ENCODE data around the gene CEP350. TPM values are rescaled to one million over a fixed set of nuclear protein-coding genes. Genes with fewer than 3 reads are reported as not detected.

CEP350 gene
- total RNA-seq, 2 donors from 2014 or later: 32.2 to 42.2 TPM

DNA sequence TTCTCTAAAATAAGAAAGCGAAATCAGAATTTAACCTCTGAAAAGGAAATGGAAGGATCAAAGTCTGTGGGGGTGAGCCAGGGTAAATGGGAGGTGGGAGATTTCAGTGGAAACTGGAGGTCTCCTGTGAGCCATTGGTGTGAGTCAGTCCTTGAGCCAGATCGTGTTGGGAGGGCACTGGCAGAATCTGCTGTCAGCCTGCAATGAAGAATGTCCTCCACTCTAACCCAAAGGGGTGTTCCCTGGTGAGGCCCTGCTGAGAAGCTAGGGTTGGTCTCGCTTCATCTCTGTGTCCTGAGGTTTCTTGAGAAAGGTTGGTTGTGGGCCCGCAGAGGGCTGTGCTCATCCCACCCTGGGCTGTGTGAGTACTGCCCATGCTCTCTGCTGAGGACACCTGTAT is 202.5 kb downstream of the CEP350 start:
- peak overlapping the region; percentile 23 for H3K4me3 Mint-ChIP-seq
- WGBS, 2 experiments (ENCODE audit: insufficient coverage in 1 of 2, insufficient read length in 1 of 2): 75 to 87% methylated on average over 1 to 4 of the region's 4 CpGs
- peaks cover 52% of the 10 kb centered on the region for H3K4me1 Mint-ChIP-seq

DNA sequence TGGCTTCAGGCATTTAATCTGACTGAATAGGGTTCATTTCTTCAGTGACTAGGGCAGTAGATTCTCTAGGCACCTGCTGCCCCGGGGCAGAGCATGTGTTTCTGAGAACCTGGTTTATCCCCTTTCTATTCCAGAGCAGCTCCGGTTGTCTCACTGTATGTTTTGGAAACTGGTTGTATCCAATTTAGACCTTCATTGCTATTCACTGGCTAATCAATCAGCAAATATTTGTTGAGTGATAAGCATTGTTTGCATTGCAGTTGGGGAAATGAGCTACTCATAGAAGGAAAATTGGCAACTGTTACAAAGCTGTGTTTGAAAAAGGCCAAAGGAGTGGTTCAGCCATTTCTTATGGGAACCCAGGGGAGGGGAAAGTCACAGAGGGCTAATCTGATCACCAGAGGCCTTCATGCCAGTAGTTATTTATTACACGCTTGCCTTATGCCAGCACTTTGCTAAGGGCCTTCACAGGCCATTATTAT is 203.0 kb downstream of the CEP350 start:
- H3K27ac Mint-ChIP-seq: no peak overlapping the region
- peaks cover 15% of the 10 kb centered on the region for H3K27me3 ChIP-seq (ENCODE audit: control insufficient read depth, insufficient read depth, low read length, poor library complexity, severe bottlenecking)
- H3K9me3 Mint-ChIP-seq: no peaks in the 10 kb centered on the region
- no peaks in the 10 kb centered on the region for H3K36me3 ChIP-seq (ENCODE audit: control insufficient read depth, insufficient read depth, low read length)
- WGBS, 2 experiments (ENCODE audit: insufficient coverage in 1 of 2, insufficient read length in 1 of 2): 82 to 83% methylated on average over 1 to 3 of the region's 3 CpGs
- no peaks in the 10 kb centered on the region for H3K9me3 ChIP-seq (ENCODE audit: control insufficient read depth, low read length)
- H3K36me3 Mint-ChIP-seq (ENCODE audit: low read depth): no peaks in the 10 kb centered on the region
- DNase-seq: no peak
- no peak overlapping the region for H3K9ac ChIP-seq (ENCODE audit: extremely low read depth, low read length, poor library complexity, severe bottlenecking)
- peaks cover 52% of the 10 kb centered on the region for H3K4me1 Mint-ChIP-seq
- no peak overlapping the region for H3K27ac ChIP-seq (ENCODE audit: low read depth, low read length)
- peaks cover 22% of the 10 kb centered on the region for H3K27me3 Mint-ChIP-seq (ENCODE audit: insufficient read depth)
- H3K4me3 ChIP-seq (ENCODE audit: low read length): peak overlapping the region; percentile 68
- peak overlapping the region; percentile 23 for H3K4me3 Mint-ChIP-seq
- H3K4me1 ChIP-seq (ENCODE audit: control insufficient read depth, insufficient read depth, low read length): peaks cover 30% of the 10 kb centered on the region
- TF ChIP-seq, protein P1, sequence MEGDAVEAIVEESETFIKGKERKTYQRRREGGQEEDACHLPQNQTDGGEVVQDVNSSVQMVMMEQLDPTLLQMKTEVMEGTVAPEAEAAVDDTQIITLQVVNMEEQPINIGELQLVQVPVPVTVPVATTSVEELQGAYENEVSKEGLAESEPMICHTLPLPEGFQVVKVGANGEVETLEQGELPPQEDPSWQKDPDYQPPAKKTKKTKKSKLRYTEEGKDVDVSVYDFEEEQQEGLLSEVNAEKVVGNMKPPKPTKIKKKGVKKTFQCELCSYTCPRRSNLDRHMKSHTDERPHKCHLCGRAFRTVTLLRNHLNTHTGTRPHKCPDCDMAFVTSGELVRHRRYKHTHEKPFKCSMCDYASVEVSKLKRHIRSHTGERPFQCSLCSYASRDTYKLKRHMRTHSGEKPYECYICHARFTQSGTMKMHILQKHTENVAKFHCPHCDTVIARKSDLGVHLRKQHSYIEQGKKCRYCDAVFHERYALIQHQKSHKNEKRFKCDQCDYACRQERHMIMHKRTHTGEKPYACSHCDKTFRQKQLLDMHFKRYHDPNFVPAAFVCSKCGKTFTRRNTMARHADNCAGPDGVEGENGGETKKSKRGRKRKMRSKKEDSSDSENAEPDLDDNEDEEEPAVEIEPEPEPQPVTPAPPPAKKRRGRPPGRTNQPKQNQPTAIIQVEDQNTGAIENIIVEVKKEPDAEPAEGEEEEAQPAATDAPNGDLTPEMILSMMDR (conservative IDR thresholded peaks at IDR 0.05): no peak

More for the DNA sequence above, 202.5 kb downstream of the CEP350 start:
- Histone ChIP-seq H3K4me1 (ENCODE audit: control insufficient read depth, insufficient read depth, low read length) (peaks cover 30% of the 10 kb centered on the region), H3K9ac (ENCODE audit: extremely low read depth, low read length, poor library complexity, severe bottlenecking) (no peak overlapping the region), H3K27me3 (ENCODE audit: control insufficient read depth, insufficient read depth, low read length, poor library complexity, severe bottlenecking) (peaks cover 17% of the 10 kb centered on the region), H3K27ac (ENCODE audit: low read depth, low read length) (no peak overlapping the region), H3K9me3 (ENCODE audit: control insufficient read depth, low read length) (no peaks in the 10 kb centered on the region), H3K4me3 (ENCODE audit: low read length) (peak overlapping the region; percentile 85), H3K36me3 (ENCODE audit: control insufficient read depth, insufficient read depth, low read length) (no peaks in the 10 kb centered on the region)
- DNase-seq: no peak
- Mint-ChIP-seq H3K9me3 (no peaks in the 10 kb centered on the region), H3K27ac (no peak overlapping the region), H3K36me3 (ENCODE audit: low read depth) (no peaks in the 10 kb centered on the region), H3K27me3 (ENCODE audit: insufficient read depth) (peaks cover 27% of the 10 kb centered on the region)
- TF ChIP-seq, protein P1 (conservative IDR thresholded peaks at IDR 0.05): no peak

DNA sequence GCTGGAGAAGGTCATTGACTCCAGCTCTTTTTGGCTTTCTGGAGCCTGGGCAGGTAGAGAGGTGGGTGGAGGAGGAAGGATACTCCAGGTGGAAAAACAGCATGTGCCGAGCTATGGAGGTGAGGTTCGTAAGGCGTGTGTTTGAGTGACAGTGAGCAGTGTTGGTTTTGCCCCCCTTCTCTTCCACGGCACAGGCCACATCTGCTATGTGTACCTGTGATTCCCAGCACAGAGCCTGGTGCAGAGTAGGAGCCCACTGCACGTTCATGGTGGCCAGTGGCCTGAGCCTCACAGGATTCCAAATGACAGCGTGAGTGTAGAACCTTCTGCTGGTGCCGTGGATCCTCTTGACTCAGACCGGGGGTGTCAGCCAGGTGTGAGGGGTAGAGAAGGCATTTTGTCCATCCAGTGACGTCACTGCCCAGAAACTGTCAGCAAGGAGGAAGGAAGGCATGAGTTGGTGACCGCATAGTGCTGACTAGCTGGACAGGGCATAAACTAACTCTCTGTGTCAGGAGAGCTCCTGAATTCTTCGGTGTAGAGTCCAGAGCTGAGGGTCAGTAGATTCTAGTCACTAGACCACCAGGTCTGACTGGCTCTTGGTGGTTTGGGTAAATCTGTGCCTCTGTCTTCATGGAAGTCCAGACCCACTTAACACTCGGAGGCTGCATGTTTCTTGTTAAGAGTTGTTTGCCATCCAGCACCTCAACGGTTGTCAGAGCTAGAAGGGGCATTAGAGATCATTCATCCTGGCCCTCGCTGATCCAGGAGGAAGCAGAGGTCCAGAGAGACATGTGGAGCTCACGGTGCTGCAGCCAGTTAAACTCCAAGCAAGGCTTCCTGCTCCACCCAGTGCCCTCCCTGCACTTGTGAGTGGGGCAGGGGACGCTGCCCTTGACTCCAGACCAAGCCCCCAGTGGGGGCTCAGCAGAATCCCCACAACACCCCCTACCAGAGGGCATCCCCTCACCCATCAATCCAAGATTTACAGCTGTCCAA is 203.8 kb downstream of the CEP350 start:
- peaks cover 7% of the 10 kb centered on the region for H3K27me3 ChIP-seq (ENCODE audit: control insufficient read depth, insufficient read depth, low read length, poor library complexity, severe bottlenecking)
- no peaks in the 10 kb centered on the region for H3K36me3 ChIP-seq (ENCODE audit: control insufficient read depth, insufficient read depth, low read length)
- H3K27me3 Mint-ChIP-seq (ENCODE audit: insufficient read depth): peaks cover 14% of the 10 kb centered on the region
- no peak overlapping the region for H3K27ac ChIP-seq (ENCODE audit: low read depth, low read length)
- no peaks in the 10 kb centered on the region for H3K9me3 Mint-ChIP-seq
- H3K4me3 Mint-ChIP-seq: no peak overlapping the region
- 90% methylated on average over 11 to 16 of the region's 16 CpGs for WGBS, 2 experiments (ENCODE audit: insufficient coverage in 1 of 2, insufficient read length in 1 of 2)
- TF ChIP-seq, protein P1 (conservative IDR thresholded peaks at IDR 0.05): no peak
- H3K27ac Mint-ChIP-seq: no peak overlapping the region
- peaks cover 30% of the 10 kb centered on the region for H3K4me1 ChIP-seq (ENCODE audit: control insufficient read depth, insufficient read depth, low read length)
- peaks cover 52% of the 10 kb centered on the region for H3K4me1 Mint-ChIP-seq
- no peaks in the 10 kb centered on the region for H3K9me3 ChIP-seq (ENCODE audit: control insufficient read depth, low read length)
- no peak overlapping the region for H3K9ac ChIP-seq (ENCODE audit: extremely low read depth, low read length, poor library complexity, severe bottlenecking)
- no peaks in the 10 kb centered on the region for H3K36me3 Mint-ChIP-seq (ENCODE audit: low read depth)
- H3K4me3 ChIP-seq (ENCODE audit: low read length): peak overlapping the region; percentile 68
- DNase-seq: no peak
